ENCODE data around the gene MCAT. TPM values are rescaled to one million over a fixed set of nuclear protein-coding genes. Genes with fewer than 3 reads are reported as not detected.

The MCAT gene
- polyA plus RNA-seq, 1 of the 3 experiments (the other 2 are of a cell fraction): 12.0 TPM

DNA sequence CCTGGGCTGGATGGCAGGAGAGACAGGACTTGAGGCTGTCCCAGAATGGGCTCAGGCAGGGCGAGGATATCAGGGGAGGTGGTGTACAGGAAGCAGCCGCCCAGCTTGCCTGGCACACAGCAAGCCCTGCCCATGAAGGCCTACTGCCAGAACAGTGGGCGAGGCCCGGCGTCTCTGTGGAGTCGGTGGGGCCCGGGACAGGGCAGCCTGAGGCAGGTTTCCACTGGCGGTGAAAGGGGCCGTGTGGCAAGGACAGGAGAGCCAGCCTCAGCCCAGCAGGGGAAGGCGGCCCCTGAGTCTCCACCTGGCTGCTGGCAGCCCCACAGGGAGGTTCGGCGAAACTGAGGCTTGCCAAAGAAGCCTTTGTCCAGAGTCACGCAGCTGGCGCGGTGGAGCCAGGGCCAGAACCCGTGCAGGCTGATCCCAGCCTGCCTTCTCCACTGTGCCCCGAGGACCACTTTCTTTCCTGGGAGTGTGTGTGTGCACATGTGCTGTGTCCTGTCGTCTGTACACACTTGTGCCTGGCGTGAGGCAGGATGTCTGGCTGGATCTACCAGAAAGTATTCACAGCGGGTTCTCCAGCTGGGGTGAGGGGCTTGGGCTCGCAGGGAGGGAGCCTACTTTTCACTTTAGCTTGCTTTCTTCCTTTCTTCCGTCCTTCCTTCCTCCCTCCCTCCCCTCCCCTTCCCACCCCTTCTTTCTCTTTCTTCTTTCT lies 9.3 kb upstream of the MCAT start:
- ChIA-PET CTCF (no interaction called here), POLR2A (no interaction called here)
- 9% methylated on average over 6 of the region's 22 CpGs for WGBS (ENCODE audit: low lambda C conversion rate)

GRCh38 chr22:43152003-43152356 lies 8.8 kb upstream of the MCAT start:
- Histone ChIP-seq H3K9me2 (no peaks in the 10 kb centered on the region), H3K27ac (ENCODE audit: low read depth in 2 of 2, low read length in 1 of 2) (peak overlapping the region; percentile 46 to 79; a peak in 3 of 4 replicates), H3F3A (replicated peaks; ENCODE audit: insufficient read depth) (no peaks in the 10 kb centered on the region), H3K36me3 (replicated peaks in 1 of 2; ENCODE audit: control insufficient read depth in 1 of 2, insufficient read depth in 2 of 2, low read length in 1 of 2) (no peaks in the 10 kb centered on the region), H4K20me1 (ENCODE audit: insufficient read depth) (peaks cover 4% of the 10 kb centered on the region; the same call in 1 of the 2 replicates), H3K79me2 (ENCODE audit: insufficient read depth) (peaks cover 34% of the 10 kb centered on the region), H3K4me1 (ENCODE audit: control insufficient read depth in 1 of 2, insufficient read depth in 2 of 2, low read depth in 1 of 2, low read length in 1 of 2) (peaks cover 0 to 2% of the 10 kb centered on the region in 2 experiments; a peak in 1 of 4 replicates), H3K9ac (peak overlapping the region; percentile 71), H3K9me3 (no peaks in the 10 kb centered on the region), H3K4me3 (ENCODE audit: low read depth in 2 of 2, low read length in 1 of 2) (peak overlapping the region; percentile 59 to 60), H3K27me3 (ENCODE audit: insufficient read depth) (no peaks in the 10 kb centered on the region), H3K4me2 (peak overlapping the region; percentile 89), H2AFZ (ENCODE audit: low read depth) (no peak overlapping the region)
- DNase-seq: no peak
- POLR2A ChIA-PET: no interaction called here
- CTCF ChIA-PET: no interaction called here
- TF ChIP-seq JUND (IDR thresholded peaks at IDR 0.05): no peak
- no peak for TF ChIP-seq ELF1 (IDR thresholded peaks at IDR 0.05)
- no peak for TF ChIP-seq RAD21 (IDR thresholded peaks at IDR 0.05; ENCODE audit: low read length)
- TF ChIP-seq POLR2AphosphoS5 (IDR thresholded peaks at IDR 0.05; ENCODE audit: low read depth, low read length): no peak
- TF ChIP-seq FOSL2 (IDR thresholded peaks at IDR 0.05; ENCODE audit: borderline replicate concordance, low read depth): no peak
- no peak for TF ChIP-seq TEAD4 (IDR thresholded peaks at IDR 0.05; ENCODE audit: borderline replicate concordance, insufficient read depth)
- no peak for TF ChIP-seq YY1 (IDR thresholded peaks at IDR 0.05; ENCODE audit: low read depth)
- TF ChIP-seq SIN3A (IDR thresholded peaks at IDR 0.05; ENCODE audit: borderline replicate concordance, low read depth, low read length): no peak
- TF ChIP-seq GATA2 (CRISPR knock-in tag; IDR thresholded peaks at IDR 0.05): no peak
- TF ChIP-seq NFIC (IDR thresholded peaks at IDR 0.05; ENCODE audit: borderline replicate concordance): no peak
- no peak for TF ChIP-seq GABPA (IDR thresholded peaks at IDR 0.05; ENCODE audit: low read depth)
- TF ChIP-seq TAF1 (IDR thresholded peaks at IDR 0.05; ENCODE audit: borderline replicate concordance, low read depth, low read length): no peak
- TF ChIP-seq MAX (IDR thresholded peaks at IDR 0.05; ENCODE audit: low read depth): no peak
- no peak for TF ChIP-seq RFX5 (IDR thresholded peaks at IDR 0.05; ENCODE audit: low read length)
- no CpG with 5 or more reads among the region's 18 CpGs for WGBS (ENCODE audit: low lambda C conversion rate)

More for the DNA sequence above, 9.3 kb upstream of the MCAT start:
- Histone ChIP-seq H2AFZ (ENCODE audit: low read depth) (no peak overlapping the region), H3K4me1 (ENCODE audit: control insufficient read depth in 1 of 2, insufficient read depth in 2 of 2, low read depth in 1 of 2, low read length in 1 of 2) (peaks cover 0 to 2% of the 10 kb centered on the region in 2 experiments; a peak in 1 of 4 replicates), H3K4me3 (ENCODE audit: low read depth in 2 of 2, low read length in 1 of 2) (peak overlapping the region; percentile 59 to 60), H3K4me2 (peak overlapping the region; percentile 89), H4K20me1 (ENCODE audit: insufficient read depth) (peaks cover 4% of the 10 kb centered on the region; the same call in 1 of the 2 replicates), H3K79me2 (ENCODE audit: insufficient read depth) (peaks cover 34% of the 10 kb centered on the region), H3K9me2 (no peaks in the 10 kb centered on the region), H3K27me3 (ENCODE audit: insufficient read depth) (no peaks in the 10 kb centered on the region), H3K36me3 (replicated peaks in 1 of 2; ENCODE audit: control insufficient read depth in 1 of 2, insufficient read depth in 2 of 2, low read length in 1 of 2) (no peaks in the 10 kb centered on the region), H3F3A (replicated peaks; ENCODE audit: insufficient read depth) (no peaks in the 10 kb centered on the region), H3K9me3 (no peaks in the 10 kb centered on the region), H3K27ac (ENCODE audit: low read depth in 2 of 2, low read length in 1 of 2) (peak overlapping the region; percentile 46 to 79), H3K9ac (peak overlapping the region; percentile 71)
- peak; percentile 68 for DNase-seq
- TF ChIP-seq MXI1 (IDR thresholded peaks at IDR 0.05; ENCODE audit: low read depth, low read length): peak; percentile 78
- no peak for TF ChIP-seq YY1 (IDR thresholded peaks at IDR 0.05; ENCODE audit: low read depth)
- TF ChIP-seq, protein P1, sequence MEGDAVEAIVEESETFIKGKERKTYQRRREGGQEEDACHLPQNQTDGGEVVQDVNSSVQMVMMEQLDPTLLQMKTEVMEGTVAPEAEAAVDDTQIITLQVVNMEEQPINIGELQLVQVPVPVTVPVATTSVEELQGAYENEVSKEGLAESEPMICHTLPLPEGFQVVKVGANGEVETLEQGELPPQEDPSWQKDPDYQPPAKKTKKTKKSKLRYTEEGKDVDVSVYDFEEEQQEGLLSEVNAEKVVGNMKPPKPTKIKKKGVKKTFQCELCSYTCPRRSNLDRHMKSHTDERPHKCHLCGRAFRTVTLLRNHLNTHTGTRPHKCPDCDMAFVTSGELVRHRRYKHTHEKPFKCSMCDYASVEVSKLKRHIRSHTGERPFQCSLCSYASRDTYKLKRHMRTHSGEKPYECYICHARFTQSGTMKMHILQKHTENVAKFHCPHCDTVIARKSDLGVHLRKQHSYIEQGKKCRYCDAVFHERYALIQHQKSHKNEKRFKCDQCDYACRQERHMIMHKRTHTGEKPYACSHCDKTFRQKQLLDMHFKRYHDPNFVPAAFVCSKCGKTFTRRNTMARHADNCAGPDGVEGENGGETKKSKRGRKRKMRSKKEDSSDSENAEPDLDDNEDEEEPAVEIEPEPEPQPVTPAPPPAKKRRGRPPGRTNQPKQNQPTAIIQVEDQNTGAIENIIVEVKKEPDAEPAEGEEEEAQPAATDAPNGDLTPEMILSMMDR (IDR thresholded peaks at IDR 0.05): no peak
- TF ChIP-seq MAX (IDR thresholded peaks at IDR 0.05; ENCODE audit: low read depth): 0 out of 2 replicates have a peak, but pooled peaks have one; percentile 20

Measured in SK-N-SH (cell line).